Measurements from ENCODE around the gene RXRG. TPM values are rescaled to one million over a fixed set of nuclear protein-coding genes. Genes with fewer than 3 reads are reported as not detected.

RXRG gene
- total RNA-seq, 1 experiment from 2014 or later: not detected

DNA sequence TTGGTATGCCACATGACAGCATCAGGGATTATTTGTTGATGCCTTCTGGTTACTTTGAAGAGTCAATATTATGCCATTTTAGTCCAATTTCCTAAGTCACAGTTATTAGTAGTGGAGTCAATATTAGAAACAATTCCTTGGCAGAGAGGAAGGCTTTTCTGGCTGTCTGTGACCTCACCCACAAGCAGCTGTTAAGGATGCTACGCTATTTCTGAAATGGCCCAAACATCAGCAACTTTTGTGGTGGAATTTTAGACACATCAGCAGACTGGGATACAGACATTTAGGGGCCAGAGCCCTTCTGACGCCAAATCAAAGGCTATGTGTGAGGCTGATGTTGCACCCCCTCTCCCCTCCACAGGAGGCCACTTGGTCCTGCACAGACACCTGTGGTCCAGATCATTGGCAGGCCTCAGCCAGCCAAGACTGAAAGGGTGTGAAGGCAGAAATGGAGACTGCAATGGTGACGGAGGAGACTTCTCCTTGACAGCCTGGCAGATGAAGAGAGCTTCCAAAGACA is 9.2 kb upstream of the RXRG start:
- in situ Hi-C loops (cut with HindIII; ENCODE audit: low pct_unique_long_range_greater_than_20kb, low sequenced_read_pairs): no loop called here
- no peak for DNase-seq (ENCODE audit: low read depth)

DNA sequence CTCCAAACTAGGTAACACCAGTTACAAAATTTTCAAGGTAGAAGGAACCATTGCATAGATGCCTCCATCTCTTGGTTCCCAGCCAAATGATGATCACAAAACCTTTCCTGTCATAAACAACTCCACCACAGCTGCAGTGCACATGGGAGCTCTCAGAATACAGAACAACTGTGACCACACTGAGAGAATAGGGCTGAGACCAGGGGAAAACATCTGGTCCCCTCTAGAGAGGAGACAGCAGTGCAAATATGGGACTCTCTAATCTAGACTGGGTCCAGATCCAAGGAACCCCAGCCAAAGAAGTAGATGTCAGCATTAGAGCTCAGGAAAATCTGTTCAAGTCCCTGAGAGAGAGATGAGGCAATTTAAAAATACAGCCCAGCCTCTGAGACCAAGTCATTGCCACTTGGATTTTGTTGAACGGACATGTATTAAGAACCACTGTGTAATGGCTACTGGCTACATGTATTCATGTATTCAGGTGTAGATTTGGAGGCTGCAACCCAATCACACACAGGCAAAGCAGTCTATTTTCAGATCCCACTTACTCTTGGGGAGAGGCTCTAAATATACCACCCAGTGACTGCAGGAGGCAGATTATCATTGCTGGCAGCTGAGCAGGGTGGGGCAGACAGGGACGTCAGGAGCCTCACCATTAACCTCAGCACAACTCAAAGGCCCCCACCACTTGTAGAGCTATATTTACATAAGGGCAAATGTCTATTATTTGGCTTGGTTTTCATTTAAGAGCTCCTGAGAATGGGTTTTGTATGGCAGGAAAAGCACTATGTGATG is 7.6 kb upstream of the RXRG start:
- no peak for DNase-seq (ENCODE audit: low read depth)
- in situ Hi-C loops (cut with HindIII; ENCODE audit: low pct_unique_long_range_greater_than_20kb, low sequenced_read_pairs): no loop called here

DNA sequence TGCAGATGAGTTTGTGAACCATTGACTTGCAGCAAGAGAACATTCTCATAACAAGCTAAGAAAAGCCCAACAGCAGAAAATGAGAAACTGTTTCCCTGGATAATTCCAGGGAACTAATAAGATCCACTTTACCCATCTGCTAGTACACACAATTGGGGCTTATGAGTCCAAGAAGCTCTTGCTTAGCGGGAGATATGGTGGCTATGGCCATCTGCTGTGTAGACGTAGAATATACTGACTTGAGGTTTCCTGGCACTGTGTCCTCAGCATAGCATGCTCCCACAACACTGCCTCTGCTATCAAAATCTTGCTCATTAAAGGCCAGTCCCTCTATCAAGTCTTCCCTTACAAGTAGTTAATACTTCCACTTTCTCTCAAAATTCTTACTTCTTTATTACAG is 6.8 kb upstream of the RXRG start:
- in situ Hi-C loops (cut with HindIII; ENCODE audit: low pct_unique_long_range_greater_than_20kb, low sequenced_read_pairs): no loop called here
- no peak for DNase-seq (ENCODE audit: low read depth)

- DNase-seq (ENCODE audit: low read depth): no peak
- in situ Hi-C loops (cut with HindIII; ENCODE audit: low pct_unique_long_range_greater_than_20kb, low sequenced_read_pairs): no loop called here
These were observed 4.2 kb upstream of the RXRG start for GRCh38 chr1:165449131-165449530.

DNA sequence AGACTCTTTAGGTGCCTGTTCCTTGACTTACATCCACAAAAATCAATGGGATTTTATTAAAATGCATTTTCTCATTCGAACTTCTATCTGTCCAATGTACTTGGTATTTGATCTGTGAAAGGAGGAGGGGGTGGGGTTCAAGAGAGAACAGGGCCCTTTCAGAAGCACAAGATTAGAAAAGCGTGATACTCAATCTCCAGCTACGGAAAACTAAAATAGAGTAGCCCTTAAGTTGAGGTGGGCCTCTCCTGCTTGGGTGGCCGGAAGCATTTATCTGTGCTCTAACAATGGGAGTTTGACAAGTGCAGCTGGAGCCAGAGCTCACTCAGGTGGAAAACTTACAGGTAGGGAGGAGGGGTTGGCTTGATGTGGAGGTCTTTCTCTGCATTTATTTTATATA is 462 bp upstream of the RXRG start:
- DNase-seq (ENCODE audit: low read depth): no peak
- in situ Hi-C loops (cut with HindIII; ENCODE audit: low pct_unique_long_range_greater_than_20kb, low sequenced_read_pairs): no loop called here

DNA sequence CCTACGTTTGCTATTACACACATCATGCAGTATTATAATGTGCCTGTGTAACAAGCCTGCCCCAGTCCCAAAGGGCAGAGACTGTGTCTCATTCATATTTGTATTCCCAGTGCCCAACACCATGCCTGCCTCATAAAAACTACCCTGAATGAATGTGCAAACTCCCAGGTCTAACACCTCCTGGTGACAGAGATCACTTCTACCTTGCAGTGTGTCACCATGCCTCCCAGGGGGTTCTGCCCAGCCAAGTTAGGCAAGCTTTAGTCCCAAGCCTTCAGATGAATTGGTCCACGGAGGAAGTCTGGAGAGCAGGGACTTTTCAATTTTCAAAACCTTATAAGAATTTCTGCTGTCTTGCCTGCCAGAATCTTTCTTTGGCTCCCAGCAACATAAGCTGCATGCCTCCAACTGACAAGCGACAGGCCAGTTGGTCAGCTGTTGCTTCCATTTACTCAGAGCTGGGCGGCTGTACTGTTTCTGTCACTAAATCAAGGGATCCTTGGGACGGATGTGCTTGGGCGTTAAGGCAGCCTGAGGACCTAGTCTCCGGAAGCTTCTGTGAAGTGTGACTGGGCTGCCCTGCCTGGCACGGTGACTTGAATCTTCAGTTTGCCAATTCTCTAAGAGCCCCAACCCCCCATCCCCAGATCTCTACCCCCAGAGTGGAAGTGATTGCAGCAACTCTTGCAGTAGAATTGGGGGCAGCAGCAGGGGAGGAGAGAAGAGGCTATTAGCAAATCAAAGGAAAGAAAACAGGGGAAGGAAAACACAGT is 1.2 kb downstream of the RXRG start:
- in situ Hi-C loops (cut with HindIII; ENCODE audit: low pct_unique_long_range_greater_than_20kb, low sequenced_read_pairs): no loop called here
- DNase-seq (ENCODE audit: low read depth): no peak

GRCh38 chr1:165442653-165443052 is 2.3 kb downstream of the RXRG start:
- no peak for DNase-seq (ENCODE audit: low read depth)
- in situ Hi-C loops (cut with HindIII; ENCODE audit: low pct_unique_long_range_greater_than_20kb, low sequenced_read_pairs): no loop called here

DNA sequence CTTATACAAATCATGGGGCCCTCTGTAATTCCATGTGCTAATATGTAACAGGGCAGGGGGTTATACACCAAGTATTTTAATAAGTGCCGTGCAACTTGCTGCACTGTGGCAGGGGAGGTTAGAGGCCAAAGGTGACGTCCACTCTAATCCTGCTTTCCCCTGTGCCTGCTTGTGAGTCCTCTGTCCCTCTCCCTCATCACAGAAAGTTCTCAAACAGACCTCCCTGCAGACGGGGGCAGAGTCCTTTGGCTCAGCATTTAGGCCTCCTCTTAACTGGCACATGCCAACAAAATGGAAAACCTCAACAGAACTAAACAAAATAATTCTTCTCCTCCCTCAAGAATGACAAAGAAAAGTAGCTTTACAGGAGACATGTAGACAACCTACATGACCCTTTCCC is 2.9 kb downstream of the RXRG start:
- in situ Hi-C loops (cut with HindIII; ENCODE audit: low pct_unique_long_range_greater_than_20kb, low sequenced_read_pairs): no loop called here
- DNase-seq (ENCODE audit: low read depth): no peak

- in situ Hi-C loops (cut with HindIII; ENCODE audit: low pct_unique_long_range_greater_than_20kb, low sequenced_read_pairs): no loop called here
- no peak for DNase-seq (ENCODE audit: low read depth)
These were observed 3.6 kb downstream of the RXRG start for GRCh38 chr1:165441166-165441880.

DNA sequence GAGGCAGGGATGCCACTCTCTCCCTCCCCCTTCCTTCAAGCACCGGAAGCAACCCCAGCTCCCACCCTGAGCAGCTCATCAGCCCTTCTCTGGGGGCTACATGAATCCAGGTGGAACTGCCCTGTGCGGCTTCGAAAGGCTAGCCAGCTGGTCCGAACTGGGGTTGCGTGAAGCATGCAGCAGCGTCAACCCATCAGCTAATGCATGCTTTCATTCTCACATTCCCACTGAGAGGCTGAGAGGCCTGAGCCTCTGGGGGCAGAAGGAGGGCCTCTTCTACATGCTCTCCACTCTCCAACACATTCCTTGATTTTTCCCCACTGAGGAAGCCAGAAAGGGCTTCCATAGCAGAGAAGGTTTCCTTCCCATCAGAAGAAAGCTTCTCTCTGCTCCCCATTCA is 5.6 kb downstream of the RXRG start:
- no peak for DNase-seq (ENCODE audit: low read depth)
- in situ Hi-C loops (cut with HindIII; ENCODE audit: low pct_unique_long_range_greater_than_20kb, low sequenced_read_pairs): no loop called here

GRCh38 chr1:165436994-165437393 is 7.9 kb downstream of the RXRG start:
- in situ Hi-C loops (cut with HindIII; ENCODE audit: low pct_unique_long_range_greater_than_20kb, low sequenced_read_pairs): no loop called here
- DNase-seq (ENCODE audit: low read depth): no peak

DNA sequence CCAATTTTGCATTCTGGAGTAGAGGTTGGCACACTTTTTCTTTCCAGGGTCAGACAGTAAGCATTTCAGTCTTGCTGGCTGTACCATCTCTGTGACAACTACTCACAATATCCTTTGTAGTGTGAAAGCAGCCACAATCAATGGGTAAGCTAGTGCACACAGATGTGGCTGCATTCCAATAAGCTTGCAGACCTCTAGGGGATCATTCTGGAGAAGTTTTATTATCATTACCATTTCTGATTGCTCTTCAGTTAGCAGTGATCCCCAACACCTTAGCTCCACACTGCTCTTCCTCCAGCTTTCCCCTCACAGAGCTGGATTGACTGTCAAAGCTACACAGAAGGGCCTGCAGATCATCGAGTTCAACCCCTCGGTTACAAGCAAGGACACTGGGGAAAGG is 9.1 kb downstream of the RXRG start:
- no peak for DNase-seq (ENCODE audit: low read depth)
- in situ Hi-C loops (cut with HindIII; ENCODE audit: low pct_unique_long_range_greater_than_20kb, low sequenced_read_pairs): no loop called here

- in situ Hi-C loops (cut with HindIII; ENCODE audit: low pct_unique_long_range_greater_than_20kb, low sequenced_read_pairs): no loop called here
- DNase-seq (ENCODE audit: low read depth): no peak
These were observed 10.6 kb downstream of the RXRG start for GRCh38 chr1:165434281-165434680.

GRCh38 chr1:165431079-165431478 is 13.8 kb downstream of the RXRG start:
- in situ Hi-C loops (cut with HindIII; ENCODE audit: low pct_unique_long_range_greater_than_20kb, low sequenced_read_pairs): no loop called here
- DNase-seq (ENCODE audit: low read depth): no peak

- in situ Hi-C loops (cut with HindIII; ENCODE audit: low pct_unique_long_range_greater_than_20kb, low sequenced_read_pairs): no loop called here
- DNase-seq (ENCODE audit: low read depth): no peak
These were observed 18.2 kb downstream of the RXRG start for GRCh38 chr1:165426745-165427144.

DNA sequence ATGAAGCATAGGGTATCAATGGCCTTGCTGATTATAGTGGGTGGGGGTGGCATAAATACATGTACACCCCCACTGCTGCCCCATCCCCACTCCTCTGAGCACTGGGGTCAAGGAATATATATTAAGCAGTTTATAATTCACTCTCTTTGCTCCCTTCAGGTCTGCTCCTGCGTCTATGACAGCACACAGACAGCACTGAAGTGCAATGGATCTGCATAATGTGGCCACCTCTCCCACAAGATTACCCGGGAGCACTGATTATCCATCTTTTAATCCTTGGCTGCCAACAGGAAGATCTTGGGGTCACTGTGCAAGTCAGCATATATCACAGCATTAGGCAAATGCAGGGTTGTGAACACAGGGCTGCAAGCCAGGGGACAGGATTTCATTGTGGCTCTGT is 19.3 kb downstream of the RXRG start:
- DNase-seq (ENCODE audit: low read depth): no peak
- in situ Hi-C loops (cut with HindIII; ENCODE audit: low pct_unique_long_range_greater_than_20kb, low sequenced_read_pairs): no loop called here

- no peak for DNase-seq (ENCODE audit: low read depth)
These were observed 20.3 kb downstream of the RXRG start for GRCh38 chr1:165424454-165425216.

GRCh38 chr1:165423136-165423535 is 21.8 kb downstream of the RXRG start:
- in situ Hi-C loops (cut with HindIII; ENCODE audit: low pct_unique_long_range_greater_than_20kb, low sequenced_read_pairs): no loop called here
- DNase-seq (ENCODE audit: low read depth): no peak

More at GRCh38 chr1:165424454-165425216, 20.3 kb downstream of the RXRG start:
- in situ Hi-C loops (cut with HindIII; ENCODE audit: low pct_unique_long_range_greater_than_20kb, low sequenced_read_pairs): no loop called here

All from Caki2 (cell line).